ENCODE measurements around the gene HS1BP3.

GRCh38 chr2:20589975-20590703 is 60.8 kb downstream of the HS1BP3 start:
- TF ChIP-seq CTCF (IDR thresholded peaks at IDR 0.05 in 2 of 3, conservative IDR thresholded peaks at IDR 0.05 in 1 of 3; ENCODE audit: borderline replicate concordance in 1 of 3, insufficient read depth in 1 of 3, low read depth in 2 of 3, low read length in 2 of 3) (no peak), EZH2 (IDR thresholded peaks at IDR 0.05) (no peak), MAX (IDR thresholded peaks at IDR 0.05) (no peak)

All from HCT116 (cell line).